ENCODE measurements around the gene NCK1. TPM values are rescaled to one million over a fixed set of nuclear protein-coding genes. Genes with fewer than 3 reads are reported as not detected.

NCK1 gene
- total RNA-seq, 2 experiments from 2014 or later, result 39.2 to 48.5 TPM

DNA sequence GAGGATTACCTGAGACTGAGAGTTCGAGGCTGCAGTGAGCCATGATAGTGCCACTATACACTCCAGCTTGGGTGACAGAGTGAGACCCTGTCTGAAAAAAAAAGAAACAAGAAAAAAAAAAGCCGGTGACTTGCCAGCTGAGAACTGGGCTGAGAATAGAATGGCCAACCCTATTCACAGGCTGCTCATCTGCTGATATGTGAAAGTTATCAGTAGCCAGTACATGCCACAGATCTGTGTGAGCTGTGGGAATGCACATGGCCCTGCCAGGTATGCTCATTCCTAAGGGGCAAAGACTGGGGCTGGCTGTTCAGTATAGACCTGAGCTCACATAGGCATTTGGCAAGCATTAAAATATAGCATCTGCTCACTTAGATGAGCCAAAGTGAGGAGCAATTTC lies 126.6 kb downstream of the NCK1 start:
- Mint-ChIP-seq H3K4me3 (no peak overlapping the region), H3K27me3 (no peaks in the 10 kb centered on the region), H3K9me3 (no peaks in the 10 kb centered on the region), H3K36me3 (ENCODE audit: low read depth) (no peaks in the 10 kb centered on the region), H3K4me1 (no peaks in the 10 kb centered on the region), H3K27ac (no peak overlapping the region)
- DNase-seq, result no peak
- CTCF ChIA-PET, result interaction anchor here (0.6 to 1.2 kb wide), 2 partner anchors 25 to 229 kb away, joined by 3 to 4 read pairs; no protein-coding TSS in a partner anchor
- POLR2A ChIA-PET, result no interaction called here

DNA sequence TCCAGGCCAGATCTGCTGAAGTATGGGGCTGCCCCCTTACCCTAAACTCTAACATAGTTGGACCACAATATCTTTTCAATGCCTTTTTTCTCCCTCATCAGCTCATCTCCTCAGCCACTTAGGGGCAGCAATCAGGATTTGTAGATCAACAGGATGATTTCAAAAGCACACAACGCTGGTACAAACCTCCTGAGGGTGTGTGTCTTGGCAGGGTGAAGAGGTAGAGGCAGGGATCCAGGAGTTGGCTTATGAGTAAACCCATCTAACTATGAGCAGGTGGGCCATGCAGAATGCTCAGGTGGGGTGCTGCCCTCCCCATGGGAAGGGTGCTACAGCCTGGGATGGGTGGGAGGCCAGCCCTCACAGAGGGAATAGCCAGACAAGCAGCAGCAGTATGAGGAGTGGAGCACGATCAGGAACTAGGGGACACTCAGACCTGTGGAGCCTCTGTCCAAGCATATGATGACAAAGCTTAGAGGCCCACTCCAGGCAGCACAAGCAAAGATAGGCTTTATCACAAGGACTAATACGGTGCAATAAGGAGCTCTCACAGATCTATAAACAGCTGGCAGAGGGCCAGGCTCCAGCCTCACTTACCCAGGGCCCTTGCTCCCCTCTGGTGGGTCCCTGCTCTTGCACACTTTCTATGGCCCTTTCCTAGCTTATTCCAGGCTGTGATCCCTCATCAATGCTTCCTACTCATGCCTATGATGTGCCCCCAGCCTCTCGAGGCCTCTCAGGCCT lies 127.9 kb downstream of the NCK1 start:
- CTCF ChIA-PET, result interaction anchor here (0.6 to 2.1 kb wide), 3 partner anchors 8 to 388 kb away, joined by 4 to 7 read pairs (median 4); no protein-coding TSS in a partner anchor
- no peaks in the 10 kb centered on the region for H3K4me1 Mint-ChIP-seq
- no peak for DNase-seq
- H3K4me3 Mint-ChIP-seq, result no peak overlapping the region
- no peaks in the 10 kb centered on the region for H3K36me3 Mint-ChIP-seq (ENCODE audit: low read depth)
- H3K27me3 Mint-ChIP-seq, result no peaks in the 10 kb centered on the region
- H3K27ac Mint-ChIP-seq, result no peak overlapping the region
- POLR2A ChIA-PET, result no interaction called here
- H3K9me3 Mint-ChIP-seq, result no peaks in the 10 kb centered on the region

DNA sequence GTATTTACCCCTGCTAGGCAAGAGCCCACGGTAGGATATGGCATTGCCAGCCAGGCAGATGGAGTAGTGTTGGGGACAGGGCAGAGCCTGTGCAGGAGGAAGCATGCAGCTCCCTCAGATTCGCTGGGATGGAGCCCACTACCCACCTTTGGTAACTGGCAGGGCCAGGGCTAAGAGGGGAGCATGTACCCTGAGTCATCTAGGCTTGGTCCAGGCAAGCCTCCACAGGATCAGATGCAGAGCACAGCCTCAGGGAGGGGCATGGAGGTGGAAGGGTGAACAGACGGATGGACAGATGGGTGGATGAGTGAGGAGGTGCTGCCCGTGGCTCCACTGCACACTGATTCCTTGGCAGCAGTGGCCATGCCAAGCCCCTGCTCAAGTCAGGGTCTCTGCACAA lies 128.8 kb downstream of the NCK1 start:
- Mint-ChIP-seq H3K27me3 (no peaks in the 10 kb centered on the region), H3K36me3 (ENCODE audit: low read depth) (no peaks in the 10 kb centered on the region), H3K4me3 (no peak overlapping the region), H3K4me1 (no peaks in the 10 kb centered on the region), H3K9me3 (no peaks in the 10 kb centered on the region), H3K27ac (no peak overlapping the region)
- CTCF ChIA-PET, result interaction anchor here (2.1 kb wide), 1 partner anchor 9 kb away, joined by 7 read pairs; no protein-coding TSS in a partner anchor
- POLR2A ChIA-PET, result no interaction called here
- no peak for DNase-seq

DNA sequence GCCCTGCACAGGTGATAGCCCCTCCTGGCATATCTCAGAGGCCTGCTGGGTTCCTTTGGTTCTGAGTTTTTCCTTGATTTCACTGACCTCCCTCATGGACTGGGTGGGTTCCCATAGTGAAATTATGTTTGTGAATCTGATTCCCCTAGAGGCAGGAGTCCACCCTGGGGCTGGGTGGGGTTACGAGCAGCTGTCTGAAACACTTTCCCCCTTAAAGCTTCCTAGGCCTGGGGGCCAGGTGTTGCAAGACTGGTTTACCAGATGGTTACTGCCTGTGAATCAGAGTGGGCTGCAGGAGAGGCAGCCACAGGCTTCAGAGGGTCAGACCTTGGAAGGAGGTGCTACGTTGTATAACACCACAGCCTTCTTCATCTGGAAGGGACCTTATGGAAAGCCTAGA lies 130.1 kb downstream of the NCK1 start:
- no peak for DNase-seq
- H3K9me3 Mint-ChIP-seq, result no peaks in the 10 kb centered on the region
- ChIA-PET POLR2A (no interaction called here), CTCF (no interaction called here)
- no peak overlapping the region for H3K27ac Mint-ChIP-seq
- no peak overlapping the region for H3K4me3 Mint-ChIP-seq
- H3K4me1 Mint-ChIP-seq, result no peaks in the 10 kb centered on the region
- no peaks in the 10 kb centered on the region for H3K27me3 Mint-ChIP-seq
- H3K36me3 Mint-ChIP-seq (ENCODE audit: low read depth), result no peaks in the 10 kb centered on the region

DNA sequence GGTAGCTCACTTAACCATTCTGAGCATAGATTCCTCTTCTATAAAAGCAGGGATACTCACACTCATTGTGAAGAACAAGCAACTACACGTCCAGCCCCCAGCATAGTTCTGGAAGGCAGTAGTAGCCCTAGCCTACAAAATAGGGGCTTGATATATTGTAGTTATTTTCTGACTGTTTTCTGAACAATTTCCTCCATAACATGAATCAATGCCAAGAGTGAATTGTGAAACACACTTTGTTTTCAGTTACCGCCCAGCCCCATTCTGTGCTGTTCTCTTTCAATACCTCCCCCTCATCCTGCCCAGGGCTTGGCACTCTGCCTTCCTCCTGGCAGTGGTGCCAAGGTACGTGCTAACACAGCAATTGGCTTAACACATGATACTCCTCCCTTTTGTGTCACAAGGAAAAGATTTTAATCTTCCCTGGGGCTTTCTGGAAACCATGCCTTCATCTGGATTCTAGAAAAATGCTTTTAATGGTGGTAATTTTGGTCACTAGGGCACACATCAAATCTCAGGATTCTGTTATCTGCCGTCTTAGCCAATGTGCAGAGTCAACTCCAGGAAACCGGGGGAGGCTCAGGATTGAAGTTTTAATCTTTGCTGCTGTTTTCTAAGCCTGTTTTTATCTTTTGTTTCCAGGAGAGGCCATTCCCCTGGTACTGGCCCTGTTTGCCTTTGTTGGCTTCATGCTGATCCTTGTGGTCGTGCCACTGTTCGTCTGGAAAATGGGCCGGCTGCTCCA lies 132.9 kb downstream of the NCK1 start:
- no peaks in the 10 kb centered on the region for H3K36me3 Mint-ChIP-seq (ENCODE audit: low read depth)
- CTCF ChIA-PET, result no interaction called here
- no peaks in the 10 kb centered on the region for H3K4me1 Mint-ChIP-seq
- no peak for DNase-seq
- H3K9me3 Mint-ChIP-seq, result no peaks in the 10 kb centered on the region
- POLR2A ChIA-PET, result no interaction called here
- H3K27ac Mint-ChIP-seq, result no peak overlapping the region
- H3K4me3 Mint-ChIP-seq, result no peak overlapping the region
- no peaks in the 10 kb centered on the region for H3K27me3 Mint-ChIP-seq

DNA sequence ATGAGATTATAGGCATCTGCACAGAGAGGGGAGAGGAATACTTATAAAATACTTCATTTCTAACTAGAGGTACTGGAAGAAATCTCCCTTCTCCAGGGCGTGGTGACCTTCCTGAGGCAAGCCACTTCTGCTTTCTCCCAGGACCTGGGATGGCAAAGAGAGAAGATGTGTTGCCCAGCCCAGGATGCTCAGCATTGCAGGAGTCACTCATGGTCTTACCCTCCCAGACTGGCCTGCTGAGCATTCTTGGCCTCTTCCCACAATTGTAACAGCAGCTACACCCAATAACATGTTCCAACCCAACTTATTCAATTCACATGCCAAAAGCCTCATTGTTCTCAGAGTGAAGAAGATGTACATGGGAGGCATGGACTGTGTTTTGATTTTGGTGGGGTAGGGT lies 133.6 kb downstream of the NCK1 start:
- no peaks in the 10 kb centered on the region for H3K36me3 Mint-ChIP-seq (ENCODE audit: low read depth)
- ChIA-PET POLR2A (no interaction called here), CTCF (no interaction called here)
- H3K4me1 Mint-ChIP-seq, result no peaks in the 10 kb centered on the region
- H3K4me3 Mint-ChIP-seq, result no peak overlapping the region
- no peaks in the 10 kb centered on the region for H3K27me3 Mint-ChIP-seq
- no peak overlapping the region for H3K27ac Mint-ChIP-seq
- no peak for DNase-seq
- no peaks in the 10 kb centered on the region for H3K9me3 Mint-ChIP-seq

Other genes with a start within 250 kb of the NCK1 start
- 10 to 100 TPM; 40.9 to 45.7 TPM for gene STAG1, start 109.8 kb upstream of the NCK1 start, total RNA-seq
- gene SLC35G2, start 43.1 kb upstream of the NCK1 start, total RNA-seq, result under 1 TPM in 1 of 2 experiments, not detected in 1; 0.12 TPM
- gene IL20RB, start 95.8 kb downstream of the NCK1 start, total RNA-seq, result 1 to 10 TPM; 1.2 to 1.6 TPM

Data from activated CD4-positive, alpha-beta T cell treated with anti-CD3 and anti-CD28 coated beads, Interleukin-2, amount 10 ng/mL, durations not matched to agents 7 days and 5 days (primary cell).